NCI-H748 treated with DMSO at 0.1 percent for 48 hours (cell line): Measurements from ENCODE around the gene PTHLH.

Experiments
- DNase-seq: peaks from one replicate; lab custom pipeline; 2025; lab: John Stamatoyannopoulos, UW

Gene PTHLH

DNA sequence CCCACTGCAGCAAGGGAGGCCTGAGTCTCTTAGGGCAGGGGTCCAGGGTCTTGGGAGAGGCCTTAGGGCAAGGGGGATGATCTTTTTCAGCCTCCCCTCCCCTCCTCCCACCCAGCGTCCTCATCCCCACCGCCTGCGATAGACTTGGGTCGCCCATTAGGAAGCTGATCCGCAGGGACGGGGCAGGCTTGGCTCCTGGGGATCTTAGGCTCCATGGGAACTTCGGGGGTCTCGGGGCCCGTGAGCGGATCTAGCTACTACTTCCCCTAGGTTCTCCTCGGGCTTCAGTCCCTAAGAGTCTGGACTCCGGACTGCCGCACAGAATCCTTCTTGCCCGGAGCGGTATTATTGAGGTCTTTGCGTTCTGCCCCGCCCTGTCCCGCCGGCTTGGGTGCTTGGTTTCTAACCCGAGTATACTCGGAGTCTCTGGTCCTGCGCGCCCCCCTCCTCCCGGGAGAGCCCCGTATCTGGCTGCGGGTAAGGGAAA is 2.2 kb upstream of the PTHLH start:
- DNase-seq = no peak

DNA sequence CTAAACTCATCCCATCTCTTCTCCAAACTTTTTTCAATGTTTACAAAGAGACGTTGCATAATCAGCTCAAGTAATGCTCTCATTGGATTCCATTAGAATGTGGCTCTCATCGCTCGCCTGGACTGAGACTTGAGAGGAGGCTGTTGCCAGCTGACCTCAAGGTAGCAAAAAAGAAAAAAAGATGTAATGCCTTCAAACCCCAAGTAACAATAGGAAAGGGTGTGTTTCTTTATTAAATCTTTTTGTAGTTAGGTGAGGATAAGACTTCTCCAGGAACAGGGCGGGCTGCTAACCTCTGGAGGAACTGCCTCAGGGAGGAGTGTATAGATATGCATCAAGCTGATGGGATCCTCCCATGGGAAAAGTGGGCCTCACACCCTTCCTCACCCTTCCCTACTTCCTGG is 956 bp upstream of the PTHLH start:
- DNase-seq = no peak

DNA sequence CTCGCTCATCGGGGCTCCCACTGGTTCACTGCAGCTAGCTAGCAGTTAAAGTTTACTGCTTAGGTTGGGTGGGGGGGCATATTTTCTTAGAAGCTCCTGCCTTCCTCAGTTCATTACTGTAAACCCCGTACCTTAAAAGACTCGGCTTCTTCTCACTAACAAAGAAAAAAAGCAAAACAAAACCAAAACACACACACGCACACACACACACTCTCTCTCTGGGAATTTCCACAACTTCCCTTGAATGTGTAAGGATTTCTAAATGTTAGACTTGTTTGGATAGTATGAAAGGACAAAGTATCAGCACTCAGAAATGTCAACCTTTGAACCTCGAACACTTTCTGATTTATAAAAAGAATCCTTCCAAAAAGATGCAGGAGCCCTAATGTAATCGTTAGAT is 927 bp downstream of the PTHLH start:
- no peak for DNase-seq

DNA sequence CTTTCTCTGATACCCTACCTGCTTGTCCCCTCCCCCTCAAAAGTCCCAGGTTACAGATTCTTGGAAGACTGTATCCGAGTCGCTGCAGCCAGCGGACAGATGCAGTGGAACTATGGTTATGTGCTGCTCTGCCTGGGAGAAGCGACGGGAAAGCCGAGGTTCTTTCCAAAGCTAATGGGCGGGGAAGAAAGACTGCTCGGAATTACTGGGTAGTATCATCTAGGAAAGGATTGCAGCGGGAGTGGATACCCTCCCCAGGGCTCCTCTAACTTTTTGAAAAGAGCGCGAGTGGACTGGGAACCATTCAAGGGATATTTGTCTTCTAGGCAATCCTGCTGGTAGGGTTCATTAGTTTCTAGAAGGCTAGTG is 1.4 kb downstream of the PTHLH start:
- no peak for DNase-seq

DNA sequence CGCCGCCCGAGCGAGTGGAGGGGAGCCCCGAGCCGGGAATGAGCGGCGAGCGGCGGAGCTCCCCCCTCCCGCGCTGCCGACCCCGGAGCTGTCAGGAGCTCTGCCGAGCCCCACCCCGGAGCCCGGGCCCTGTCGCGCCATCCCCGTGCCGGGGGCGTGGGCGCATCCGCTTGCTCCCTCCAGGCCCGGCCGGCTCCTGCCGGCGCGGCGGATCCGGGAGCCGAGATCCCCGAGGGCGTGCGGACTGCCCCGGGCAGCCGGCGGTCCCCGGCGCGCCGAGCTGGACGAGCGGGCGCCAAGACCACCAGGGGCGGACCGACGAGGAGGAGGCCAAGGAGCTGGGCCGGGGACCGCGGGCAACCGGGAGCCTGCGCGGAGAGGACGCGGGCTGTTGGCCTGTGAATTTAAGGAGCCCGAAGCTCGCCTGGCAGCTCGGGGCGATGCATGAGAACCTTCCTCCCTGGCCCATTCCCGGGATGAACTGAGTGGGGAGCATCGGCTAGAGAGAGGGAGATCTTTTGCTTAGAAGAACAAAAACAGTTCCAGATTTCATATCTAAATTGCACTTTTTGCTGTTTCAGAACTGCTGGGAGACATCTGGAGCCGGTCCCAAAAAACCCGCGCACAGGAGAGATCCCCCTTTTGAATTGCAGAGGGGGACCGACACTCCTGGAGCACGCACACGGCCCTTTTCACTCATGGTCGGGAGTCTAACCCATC is 2.0 kb downstream of the PTHLH start:
- DNase-seq = no peak

DNA sequence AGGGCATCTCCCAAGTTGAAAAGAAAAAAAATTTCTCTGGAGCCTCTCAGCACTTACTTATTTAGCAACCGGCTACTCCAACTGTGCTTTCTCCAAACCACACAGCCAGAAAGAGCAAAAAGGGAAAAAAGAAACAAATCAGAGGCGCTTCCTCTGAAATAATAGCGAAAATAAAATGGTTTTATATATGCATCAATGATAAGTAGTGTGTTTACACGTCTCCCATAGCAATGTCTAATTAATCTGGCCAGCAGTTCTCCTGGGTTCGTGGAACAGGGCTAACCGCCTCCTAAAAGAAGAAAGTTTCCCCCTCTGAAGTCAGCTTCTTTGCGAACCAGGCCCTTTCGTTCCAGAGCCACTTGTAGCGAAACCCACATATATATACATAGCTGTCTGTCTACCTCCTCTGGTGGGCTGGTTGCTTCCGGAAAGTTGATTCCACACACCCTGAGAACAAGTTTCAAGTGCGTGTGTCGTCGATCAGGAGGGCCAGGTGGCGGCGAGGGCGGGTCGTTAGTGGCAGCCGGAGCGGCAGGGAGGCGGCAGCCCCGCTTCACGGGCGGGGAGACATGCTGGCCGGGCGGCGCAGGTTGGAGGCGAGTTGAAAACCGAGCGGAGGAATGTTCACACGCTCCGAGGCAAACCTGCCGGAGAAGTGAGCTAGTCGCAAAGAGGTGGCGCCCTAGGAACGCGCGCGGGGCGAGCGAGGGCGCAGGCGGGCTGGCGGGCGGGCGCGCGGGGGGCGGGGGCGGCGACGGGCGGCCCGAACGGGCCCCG is 2.7 kb downstream of the PTHLH start:
- no peak for DNase-seq

DNA sequence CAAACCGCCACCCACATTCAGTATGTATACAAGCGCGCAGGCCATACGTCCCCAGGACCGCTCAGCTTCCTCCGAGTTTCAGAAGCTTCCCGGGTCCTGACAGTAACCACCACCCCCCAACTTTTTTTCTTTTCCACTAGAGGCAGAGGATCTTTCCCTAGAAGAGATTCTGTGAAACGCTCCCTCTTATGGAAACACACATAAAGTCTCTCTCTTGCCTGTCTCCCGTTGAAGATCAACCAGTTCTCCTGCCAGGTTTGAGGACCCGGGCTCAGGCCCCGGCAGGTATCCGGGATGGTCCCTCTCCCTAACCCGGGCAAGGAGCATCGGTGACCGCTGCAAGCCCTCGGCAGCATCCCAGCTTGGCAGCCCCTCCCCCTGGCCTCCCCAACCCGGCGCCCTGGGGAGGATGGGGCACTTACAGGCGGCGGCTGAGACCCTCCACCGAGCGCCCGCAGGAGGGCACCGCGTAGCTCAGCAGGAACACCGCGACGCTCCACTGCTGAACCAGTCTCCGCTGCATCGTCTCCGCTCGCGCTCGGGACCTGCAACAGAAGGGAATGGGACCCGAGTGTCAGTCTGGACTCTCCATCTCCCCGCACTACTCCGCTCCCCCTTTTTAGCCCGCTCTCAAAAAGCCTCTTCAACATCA is 3.4 kb downstream of the PTHLH start:
- DNase-seq = no peak

DNA sequence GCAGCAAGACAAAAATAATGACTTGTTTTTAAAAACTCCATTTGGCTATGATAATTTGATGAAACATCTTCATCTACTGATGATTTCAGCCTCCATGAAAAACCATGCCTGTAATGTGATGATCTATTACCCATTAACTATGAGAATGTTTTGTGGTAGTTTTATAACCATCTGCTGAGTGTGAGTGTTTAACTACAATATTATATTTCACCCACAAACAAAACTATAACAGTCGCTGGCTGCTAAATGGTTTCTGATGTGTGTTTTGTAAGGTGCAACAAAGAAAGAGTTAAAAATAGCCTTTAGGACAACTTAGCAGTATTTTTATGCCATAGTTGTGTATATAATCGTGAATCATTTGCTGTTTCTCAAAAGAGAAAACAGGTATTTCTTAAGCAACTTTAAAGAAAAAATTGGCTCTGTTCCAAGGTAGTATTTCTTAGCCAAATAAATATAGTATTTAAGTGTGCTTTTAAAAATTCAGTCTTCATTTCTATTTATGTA is 4.9 kb downstream of the PTHLH start:
- DNase-seq = no peak

DNA sequence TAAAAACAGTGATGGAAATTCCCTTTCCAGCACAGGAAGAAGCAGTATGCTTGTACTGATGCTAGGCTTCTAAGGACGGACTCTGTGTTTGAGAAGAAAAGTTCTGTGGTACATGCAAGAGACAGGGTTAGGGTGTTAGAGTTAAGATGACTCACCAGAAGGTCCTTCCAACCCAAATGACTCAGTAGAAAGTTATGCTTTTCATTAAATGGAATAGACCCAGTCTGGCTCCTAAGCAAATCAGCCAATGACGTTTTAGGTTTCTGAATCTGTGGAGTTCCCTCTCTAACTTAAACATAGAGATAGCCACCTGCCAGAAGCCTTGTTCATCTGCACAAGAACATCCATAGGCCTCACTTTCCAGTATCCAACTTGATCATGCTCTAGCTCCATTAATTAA is 5.7 kb downstream of the PTHLH start:
- no peak for DNase-seq

DNA sequence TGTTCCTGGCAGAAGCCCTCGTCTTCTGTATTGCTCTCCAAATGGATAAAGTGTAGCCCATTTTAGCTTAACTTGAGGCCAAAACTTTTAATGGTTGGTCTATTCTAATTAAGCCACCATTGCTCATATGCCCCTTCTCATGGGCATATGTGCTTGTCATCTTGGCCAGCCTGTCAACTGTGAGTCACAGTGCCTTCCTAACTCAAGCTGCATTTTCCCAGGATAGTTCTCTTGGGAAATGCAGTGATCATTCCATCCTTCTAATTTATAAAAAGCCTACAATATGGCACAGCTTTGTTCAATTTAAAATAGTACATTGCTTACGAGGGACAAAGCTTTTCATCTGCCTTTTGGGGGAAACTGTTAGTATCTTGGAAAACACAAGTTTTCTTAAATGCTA is 6.6 kb downstream of the PTHLH start:
- no peak for DNase-seq

DNA sequence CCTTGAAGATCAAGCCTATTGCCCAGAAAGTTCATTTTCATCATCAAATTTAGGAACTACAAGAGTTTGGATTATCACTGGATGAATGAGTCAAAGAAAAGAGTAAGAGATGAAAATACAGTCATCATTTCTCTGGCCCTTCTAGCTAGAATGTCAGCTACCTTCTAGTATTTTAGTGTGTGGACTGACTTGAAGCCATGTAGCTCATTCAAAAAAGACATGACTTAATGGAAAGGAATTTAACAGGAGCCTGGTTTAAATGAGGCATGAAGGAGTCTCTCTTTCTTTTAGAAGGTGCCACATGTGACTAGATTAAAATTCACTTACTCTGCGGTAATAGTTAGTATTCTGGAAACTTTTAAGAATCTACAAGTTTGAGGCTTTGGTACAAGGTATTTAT is 7.1 kb downstream of the PTHLH start:
- no peak for DNase-seq

DNA sequence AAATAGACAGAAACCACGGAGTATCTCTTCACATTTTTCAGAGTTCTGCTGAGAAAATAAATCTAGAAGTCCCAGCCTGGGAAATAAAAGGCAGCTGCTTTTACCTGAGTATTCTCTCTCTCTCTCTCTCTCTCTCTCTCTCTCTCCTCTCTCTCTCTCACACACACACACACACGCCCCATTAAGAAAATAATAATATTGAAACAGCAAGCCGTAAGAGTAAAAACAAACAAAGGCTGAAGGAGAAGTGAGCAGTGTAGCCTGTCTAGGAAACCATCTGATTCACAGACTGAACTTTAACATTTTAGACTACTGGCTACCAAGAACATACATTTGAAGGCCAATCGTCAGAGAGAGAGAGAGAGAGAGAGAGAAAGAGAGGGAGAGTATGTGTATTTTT is 8.4 kb downstream of the PTHLH start:
- DNase-seq = no peak

DNA sequence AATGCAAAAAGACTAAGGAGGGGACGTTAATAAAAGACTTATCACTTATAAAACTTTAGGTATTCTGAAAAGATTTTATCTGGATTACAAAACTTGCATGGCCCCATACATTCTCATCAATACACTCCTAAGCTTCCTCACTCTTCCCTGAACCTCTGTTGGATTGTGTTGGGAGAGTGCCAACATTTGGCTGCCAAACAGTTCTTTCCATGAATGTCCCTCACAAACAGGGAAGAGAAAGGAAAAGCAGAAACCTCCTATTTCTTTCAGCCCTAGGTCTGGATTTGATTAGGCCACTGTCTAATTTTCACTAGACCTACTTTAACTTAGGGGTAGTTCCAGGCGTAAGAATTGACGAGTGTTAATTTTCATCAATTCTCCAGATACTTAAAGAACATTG is 11.7 kb downstream of the PTHLH start:
- no peak for DNase-seq

DNA sequence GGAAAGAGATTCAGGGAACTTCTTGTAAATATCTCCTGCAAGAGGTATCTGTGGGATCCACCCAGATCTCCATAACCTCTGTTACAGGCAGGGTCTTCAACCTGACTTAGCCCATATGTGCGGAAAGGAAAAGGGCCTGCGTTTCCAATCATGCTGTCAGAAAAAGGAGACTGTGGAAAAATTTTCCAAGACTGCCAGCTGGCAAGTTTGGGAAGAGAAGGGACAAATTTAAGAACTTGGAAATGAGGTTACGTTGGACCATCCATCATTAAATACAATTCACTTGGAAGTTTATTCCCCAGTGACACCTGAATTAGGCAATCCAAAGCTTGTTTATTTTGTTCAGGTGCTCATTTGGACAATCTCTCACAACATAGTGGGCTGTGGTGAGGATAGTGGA is 13.9 kb downstream of the PTHLH start:
- DNase-seq = no peak

DNA sequence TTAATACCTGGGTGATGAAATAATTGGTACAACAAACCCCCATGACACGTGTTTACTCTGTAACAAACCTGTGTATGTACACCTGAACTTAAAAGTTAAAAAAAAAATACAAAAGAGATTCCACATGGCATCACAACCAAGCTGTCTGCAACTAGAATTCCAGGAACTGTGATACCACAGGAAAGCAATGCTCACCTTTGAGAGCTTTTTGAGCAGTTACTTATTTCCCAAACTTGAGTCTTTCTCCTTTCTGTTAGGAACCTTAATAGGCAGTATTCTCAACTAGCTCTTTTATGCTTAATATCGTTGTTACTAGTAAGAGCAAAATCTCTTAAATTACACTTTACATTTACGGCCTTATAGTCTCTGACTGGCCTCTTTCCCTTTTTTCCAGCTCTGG is 15.2 kb downstream of the PTHLH start:
- no peak for DNase-seq

DNA sequence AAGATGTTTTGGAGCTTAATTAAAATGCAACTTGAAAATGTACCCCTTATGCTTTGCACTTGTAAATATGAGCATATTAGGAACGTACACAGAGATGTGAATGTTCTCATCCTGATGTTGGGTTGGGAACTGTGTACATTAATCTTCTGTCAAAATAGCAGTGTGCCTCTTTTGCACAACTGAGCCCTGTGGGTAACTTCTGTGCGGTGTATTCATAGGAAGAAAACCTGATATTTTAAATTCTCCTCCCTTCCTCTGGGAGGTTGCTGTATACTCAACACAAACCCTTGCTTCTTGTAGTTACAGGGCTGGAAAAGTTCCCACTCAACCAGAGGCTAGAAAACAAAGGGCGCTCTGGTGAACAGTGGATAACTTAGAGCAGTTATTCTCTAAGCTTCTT is 18.7 kb downstream of the PTHLH start:
- no peak for DNase-seq

DNA sequence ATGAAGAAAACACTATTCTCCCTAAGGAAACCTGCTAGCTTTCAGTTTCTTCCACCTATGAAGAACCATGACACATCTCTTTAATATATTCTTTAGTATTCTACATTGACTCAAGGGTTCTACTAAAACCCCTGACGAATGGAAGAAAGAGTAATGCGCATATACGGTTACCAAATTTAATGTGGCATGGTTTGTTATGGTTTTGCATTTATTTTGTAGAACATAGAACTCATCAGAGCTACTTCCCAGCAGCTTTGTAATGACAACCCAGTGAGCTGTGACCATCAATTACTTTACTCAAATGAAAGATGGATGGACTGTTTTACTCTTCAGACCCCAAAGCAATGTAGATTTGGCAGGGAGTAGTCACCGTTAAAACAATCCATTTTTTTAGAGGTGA is 19.2 kb downstream of the PTHLH start:
- no peak for DNase-seq

DNA sequence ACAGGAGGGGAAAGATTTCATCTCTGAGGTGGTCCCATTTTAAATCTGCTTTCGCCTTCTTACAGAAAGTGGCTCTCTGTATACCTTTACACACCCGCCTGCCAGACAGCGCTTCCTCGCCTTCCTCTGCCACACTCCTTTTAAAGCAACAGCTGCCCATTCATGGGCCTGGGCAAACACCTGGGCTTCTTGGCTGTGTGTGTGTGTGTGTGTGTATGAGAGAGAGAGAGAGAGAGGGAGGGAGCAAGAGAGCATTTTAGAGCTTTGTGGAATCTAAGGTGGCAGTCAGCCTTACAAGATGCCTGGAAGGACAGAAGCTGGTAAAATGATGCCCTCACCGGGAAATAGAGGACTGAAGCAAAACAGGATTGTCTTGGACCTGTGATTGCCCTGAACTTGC is 20.0 kb downstream of the PTHLH start:
- DNase-seq = no peak

DNA sequence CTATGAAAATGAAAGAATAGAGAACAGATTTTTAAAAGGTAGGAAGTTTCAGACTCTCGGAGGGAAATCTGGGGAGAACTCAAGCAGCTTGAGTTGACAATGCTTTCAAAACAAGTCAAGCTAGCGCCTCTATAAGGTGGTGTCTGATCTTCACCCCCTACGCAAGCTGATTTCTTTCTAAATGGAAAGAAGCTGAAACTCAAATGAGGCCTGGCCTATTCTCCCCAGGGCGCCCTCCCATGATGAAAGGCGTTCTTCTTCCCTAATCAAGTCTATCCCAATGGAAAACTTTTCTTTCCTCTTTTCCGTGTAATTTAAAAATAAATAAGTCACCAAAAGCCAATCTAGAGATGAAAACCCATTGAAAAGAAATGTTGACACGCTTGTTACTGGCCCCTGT is 20.6 kb downstream of the PTHLH start:
- DNase-seq = no peak

DNA sequence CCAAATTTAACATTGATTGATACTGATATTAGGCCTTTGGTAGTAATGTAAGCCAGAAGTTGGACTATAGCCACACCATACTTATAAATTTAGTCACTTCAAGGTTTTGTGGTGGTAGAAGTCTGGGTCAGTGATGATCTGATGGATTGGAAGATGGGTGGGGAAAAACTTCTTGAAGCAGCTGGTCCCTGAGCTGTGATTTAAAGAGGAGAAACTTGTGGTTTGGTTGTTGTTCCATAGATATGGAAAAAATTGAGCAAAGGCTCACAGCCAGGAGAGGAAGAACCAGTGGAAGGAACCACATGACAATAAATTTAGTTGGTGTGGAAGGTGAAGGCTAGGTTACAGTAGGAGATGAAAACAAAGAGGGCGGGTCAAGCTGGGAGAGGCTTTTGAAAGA is 26.1 kb downstream of the PTHLH start:
- no peak for DNase-seq

DNA sequence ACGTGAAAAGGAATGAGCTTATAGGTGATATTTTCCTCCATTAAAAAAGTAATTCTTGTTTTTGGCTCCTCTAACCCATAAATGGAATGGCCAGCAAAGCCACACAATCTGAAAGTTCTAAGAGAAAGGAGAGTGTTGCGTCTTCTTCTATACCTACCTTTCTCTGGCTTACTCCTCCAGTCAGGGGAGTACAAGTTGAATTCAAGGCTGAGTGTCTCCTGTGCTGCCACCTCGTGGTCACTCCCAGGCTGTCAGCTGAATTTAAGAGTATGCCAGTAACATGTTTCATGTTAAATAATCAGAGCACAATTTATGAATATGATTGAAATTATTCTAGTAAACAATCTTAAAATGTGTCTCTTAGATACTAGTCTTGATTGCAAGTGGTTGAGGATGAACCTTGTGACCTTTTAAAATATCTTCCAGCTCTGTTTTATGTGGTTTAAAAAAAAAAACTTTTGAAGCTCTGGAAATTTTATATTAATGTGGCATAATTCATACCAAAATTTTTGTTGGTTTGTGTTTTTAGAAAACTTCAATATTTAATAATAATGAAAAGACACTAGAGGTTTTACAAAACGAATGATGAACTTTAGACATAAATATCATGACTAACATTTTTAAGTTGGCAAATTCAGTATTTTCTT is 31.7 kb downstream of the PTHLH start:
- peak; percentile 14 for DNase-seq

DNA sequence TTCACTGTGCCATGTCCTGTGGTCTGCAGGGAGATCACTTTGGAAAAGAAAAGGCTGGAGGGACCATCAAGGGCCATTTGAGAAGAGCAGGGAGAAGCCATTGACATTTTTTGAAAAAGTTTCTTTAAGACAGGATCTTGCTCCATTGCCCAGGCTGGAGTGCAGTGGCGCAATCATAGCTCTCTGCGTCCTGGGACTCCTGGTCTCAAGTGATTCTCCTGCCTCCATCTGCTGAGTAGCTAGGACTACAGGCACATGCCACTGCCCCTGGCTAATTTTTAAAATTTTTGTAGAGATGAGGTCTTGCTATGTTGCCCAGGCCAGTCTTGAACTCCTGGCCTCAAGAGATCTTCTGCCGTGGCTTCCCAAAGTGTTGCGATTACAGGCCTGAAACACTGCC is 32.3 kb downstream of the PTHLH start:
- no peak for DNase-seq

DNA sequence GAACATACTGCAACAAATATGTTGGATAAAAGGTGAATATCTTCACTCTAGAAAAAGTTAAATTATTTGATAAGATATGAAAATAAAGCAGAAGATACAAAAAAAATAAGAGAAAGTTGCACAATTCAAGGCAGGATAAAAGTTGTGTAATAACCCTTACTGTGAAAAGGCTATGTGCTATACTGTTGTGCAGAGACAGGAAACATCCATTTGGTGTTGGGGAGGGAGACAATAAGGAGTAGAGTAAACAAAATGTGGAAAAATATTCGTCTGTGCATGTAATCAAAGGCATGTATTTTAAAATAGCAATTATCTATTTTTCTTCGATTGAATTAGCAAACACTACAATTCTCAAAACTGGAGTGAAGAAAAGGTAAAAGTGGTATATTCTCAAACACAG is 34.8 kb downstream of the PTHLH start:
- no peak for DNase-seq
